Pons (tissue), 1 donor: ENCODE results near the gene AKAP8.
"Not testable (repeated sequence)": the region's sequence is repeated elsewhere in the genome, so short reads cannot be mapped to it uniquely, and the experiment has no call there.

ENCODE experiments used
- DNase-seq: peaks from one replicate; pipeline ENCODE4 v3.0.0-alpha.2; 2016; ENCODE audit warnings: low spot score

Gene AKAP8

GRCh38 chr19:15379083-15379998 is at the start of gene AKAP8:
Gene AKAP8 (minus strand): TSS chr19:15379787. CDS start chr19:15379731, 56 bp downstream.
- DNase-seq: peak; percentile 97

DNA sequence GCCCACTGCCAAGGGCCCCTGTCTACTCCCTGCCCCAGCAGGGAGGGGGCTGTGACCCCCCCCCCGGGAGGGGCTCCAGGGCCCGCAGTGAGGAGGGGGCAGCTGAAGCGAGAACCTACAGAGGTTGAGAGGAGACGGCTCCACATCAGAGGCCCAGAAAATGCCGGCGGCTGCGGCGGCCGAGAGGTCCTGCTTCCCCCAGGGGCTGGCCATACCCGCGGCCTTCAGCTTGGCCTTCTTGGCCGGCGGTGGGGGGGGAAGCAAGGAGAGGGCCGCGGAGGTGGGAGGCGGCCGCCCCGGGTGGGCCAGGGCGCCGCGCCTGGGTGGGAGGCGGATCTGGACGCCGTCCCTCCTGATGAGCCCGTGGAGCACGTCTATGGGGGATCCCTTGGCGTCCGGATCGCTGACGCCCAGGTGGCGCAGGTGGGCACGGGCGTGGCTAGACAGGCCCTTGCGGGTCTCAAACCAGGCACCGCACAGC is 48.4 kb upstream of the AKAP8 start:
- no peak for DNase-seq

GRCh38 chr19:15427350-15427700 is 47.7 kb upstream of the AKAP8 start:
- no peak for DNase-seq

DNA sequence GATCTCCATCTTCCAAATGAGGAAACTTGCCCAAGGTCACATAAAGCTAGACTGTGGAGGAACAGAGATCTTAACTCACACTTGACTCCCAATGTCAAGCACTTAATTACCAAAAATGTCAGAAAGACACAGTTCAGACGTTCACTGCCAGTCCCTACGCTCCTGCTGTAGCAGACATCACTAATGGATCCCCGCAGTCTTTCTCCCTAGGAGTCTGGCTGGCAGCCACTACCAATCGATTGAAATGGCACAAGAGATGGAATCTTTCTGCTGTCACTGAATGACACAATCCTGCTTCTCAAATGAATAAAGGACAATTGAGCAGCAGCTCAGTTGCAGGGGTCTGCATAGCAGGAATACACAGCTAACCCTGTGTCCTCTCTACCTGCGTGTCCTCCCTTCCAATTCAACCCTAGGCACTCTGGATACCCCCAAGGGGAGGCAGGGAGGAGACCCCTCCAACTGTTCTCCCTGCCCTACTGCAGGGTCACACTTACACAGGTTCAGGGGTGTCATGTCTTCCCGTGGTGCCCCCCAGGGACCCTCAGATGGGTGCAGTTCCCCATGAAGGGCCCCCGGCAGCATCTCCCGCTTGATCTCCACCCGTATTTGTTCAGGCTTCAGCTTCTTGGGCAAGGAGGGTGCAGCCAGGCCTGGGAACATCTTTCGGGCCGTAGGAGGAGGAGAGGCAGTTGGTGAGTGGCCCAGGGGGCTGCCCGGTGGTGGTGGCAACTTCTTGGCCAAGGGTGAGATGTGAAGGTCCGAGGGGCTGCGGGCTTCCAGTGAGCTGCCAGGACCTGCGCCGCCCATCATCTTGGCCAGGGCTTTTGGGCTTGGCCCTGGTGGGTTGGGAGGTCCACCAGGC is 47.1 kb upstream of the AKAP8 start:
- DNase-seq: no peak

- no peak for DNase-seq
Observed at GRCh38 chr19:15425321-15425950, 45.8 kb upstream of the AKAP8 start.

DNA sequence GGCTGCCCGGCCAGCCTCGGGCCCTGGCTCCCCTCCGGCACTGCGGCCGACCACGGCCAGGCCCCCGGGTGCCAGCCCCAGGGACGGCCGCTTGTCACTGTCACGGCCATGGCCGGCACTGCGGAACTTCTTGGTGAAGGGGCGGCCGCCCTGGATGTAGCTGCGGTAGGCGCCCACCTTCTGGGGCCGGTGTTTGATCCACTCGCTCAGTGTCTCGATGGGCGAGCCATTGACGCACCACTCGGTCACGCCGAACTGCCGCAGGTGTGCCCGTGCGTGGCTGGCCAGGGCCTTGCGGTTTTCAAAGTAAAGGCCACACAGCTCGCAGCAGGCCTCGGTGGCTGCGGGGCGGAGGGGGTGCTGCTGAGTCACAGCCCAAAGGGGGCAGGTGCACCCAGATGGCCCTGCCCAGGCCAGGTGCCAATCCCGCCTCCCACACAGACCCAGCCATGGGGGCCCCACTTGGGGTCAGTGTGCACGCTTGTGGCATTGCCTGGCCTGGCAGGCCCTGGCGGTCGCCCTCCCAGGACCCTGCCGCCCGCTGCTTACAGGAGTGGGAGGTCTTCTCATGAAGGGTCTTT is 45.2 kb upstream of the AKAP8 start:
- DNase-seq: no peak

- DNase-seq: no peak
Observed at GRCh38 chr19:15424121-15424520, 44.5 kb upstream of the AKAP8 start.

GRCh38 chr19:15423130-15423529 is 43.5 kb upstream of the AKAP8 start:
- DNase-seq: no peak

DNA sequence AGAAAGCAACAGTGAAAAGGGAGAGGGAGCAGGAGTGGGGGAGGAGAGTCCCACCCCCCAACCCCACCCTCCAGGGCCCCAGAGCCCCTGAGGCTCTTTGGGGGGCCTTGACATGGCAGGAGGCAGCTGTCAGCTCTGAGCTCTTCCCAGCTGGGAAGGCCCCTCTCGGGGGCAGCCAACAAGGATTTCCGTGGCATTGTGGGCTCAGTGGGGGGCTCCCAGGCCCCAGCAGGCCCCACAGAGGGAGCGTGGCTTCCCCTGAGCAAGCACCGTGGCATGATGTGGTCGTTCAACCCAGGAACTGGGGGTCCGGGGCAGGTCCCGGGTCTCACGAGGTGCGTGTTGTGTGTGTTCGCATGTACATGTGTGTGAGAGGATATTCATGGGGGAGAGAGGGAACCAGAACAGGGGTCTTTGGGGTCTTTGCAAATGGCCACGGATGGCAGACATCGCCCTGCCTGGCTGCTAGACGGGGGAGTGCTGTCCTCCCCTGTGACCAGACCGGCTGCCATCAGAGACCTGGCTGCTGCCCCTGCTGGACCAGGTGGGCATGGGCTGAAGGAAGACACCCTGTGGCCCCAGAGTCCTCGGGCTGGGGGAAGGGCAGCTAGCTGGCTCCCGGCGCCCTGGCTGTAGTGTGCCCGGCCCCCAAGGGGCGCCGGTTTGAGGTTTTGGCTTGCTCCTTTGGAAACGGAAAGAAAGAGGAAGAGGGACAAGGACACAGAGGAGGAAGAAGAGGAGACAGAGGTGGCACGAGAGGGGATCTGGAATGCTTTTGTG is 42.9 kb upstream of the AKAP8 start:
- DNase-seq: no peak

DNA sequence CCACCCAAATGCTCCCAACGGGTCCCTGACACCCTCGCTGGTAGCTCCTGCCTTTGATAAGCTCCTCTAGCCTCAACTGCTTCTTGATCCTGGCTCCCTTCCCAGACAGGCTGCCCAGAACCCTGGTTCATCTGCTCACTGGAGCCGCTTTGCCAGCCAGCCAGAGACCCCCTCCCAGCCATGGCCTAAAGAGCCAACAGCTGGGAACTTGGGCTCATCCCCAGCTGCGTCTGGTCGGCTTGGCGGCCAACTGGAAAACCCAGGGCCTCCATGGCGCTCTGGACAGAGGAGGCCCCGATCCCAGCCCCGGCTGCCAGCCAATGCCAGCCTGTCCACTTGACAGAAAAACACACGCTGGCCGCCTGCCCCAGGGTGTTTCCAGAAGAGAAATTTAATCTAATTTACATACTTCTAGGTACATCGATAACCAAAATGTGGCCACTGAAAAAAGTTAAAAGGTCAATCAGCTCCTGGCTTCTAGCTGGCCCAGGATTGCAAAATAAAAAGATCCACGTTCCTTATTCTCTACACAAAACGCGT is 42.2 kb upstream of the AKAP8 start:
- peak; percentile 84 for DNase-seq

DNA sequence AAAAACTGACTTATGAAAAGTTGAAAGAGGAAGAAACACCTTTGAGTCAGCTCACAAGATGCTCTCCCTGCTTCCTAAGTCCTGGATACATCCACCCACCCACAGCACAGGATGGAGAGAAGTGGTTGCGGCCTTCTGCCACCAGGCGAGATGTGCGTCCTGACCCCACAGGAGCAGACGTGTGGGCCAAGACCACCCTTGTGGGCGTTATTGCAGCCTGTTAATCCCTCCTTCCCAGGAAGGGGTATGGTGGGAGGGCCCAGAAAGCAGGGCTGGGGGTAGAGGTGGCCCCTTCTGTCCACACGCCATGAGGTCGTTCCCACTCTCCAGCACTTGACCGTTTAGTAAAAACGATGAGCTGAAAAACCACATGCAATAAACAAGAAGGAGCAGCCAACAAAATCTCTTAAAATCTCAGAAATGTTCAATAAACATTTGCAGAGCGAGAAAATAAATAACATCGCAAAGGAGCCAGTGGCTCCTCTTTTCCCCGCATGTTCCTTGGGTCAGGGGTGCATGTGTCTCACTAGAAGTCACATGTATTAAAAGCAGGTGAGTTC is 41.6 kb upstream of the AKAP8 start:
- DNase-seq: no peak

- peak; percentile 31 for DNase-seq
Observed at GRCh38 chr19:15419413-15420025, 39.9 kb upstream of the AKAP8 start.

- peak; percentile 99 for DNase-seq
Observed at GRCh38 chr19:15418579-15419412, 39.2 kb upstream of the AKAP8 start, which contains the start of gene AKAP8L. Gene AKAP8L (minus strand): TSS chr19:15418988. CDS start chr19:15418923, 65 bp downstream.

GRCh38 chr19:15418231-15418578 is 38.6 kb upstream of the AKAP8 start:
- DNase-seq: no peak

- DNase-seq: no peak
Observed at GRCh38 chr19:15417699-15418098, 38.1 kb upstream of the AKAP8 start.

DNA sequence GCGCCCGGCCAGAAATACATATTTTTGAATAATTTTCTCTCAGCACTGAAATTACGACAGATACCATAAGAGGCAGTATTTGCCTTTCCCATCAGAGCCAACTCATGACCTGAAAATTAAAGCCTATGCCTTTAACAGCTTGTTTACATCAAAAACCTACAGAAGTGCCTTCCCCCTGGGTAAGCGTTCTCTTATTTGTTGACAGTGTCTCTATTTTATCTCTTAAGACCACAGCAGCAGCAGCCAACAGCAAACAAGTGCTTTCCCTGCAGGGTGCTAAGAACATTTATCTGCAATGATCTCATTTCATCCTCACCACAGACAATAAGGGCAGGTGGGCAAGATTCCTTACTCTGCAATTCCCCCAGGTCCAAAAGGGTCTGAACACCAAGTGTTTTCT is 33.2 kb upstream of the AKAP8 start:
- DNase-seq: no peak

- not testable (repeated sequence) for DNase-seq
Observed at GRCh38 chr19:15411351-15411750, 31.8 kb upstream of the AKAP8 start.

- peak; percentile 81 for DNase-seq
Observed at GRCh38 chr19:15404780-15405211, 25.2 kb upstream of the AKAP8 start.
